IMR-90 (cell line): Measurements from ENCODE around the gene ACVR1.

Experiments used
- CTCF ChIP-seq: conservative IDR thresholded peaks from 2 replicates; pipeline ENCODE4 v1.5.1; 2012; ENCODE audit warnings: mild to moderate bottlenecking, low read depth, low read length, improper control_type of control experiment
- POLR2A ChIP-seq: IDR thresholded peaks from 2 replicates; pipeline ENCODE4 v1.6.1; 2012; ENCODE audit warnings: mild to moderate bottlenecking, low read depth, low read length

- TF ChIP-seq CTCF (no peak), POLR2A (no peak)
Observed at GRCh38 chr2:157747695-157748370, 128.3 kb downstream of the ACVR1 start.
